NCI-H1436 (cell line): ENCODE data around the gene KCNJ11.

Source experiments
- DNase-seq: peaks from one replicate; lab custom pipeline; 2025; lab: John Stamatoyannopoulos, UW

KCNJ11 gene

DNA sequence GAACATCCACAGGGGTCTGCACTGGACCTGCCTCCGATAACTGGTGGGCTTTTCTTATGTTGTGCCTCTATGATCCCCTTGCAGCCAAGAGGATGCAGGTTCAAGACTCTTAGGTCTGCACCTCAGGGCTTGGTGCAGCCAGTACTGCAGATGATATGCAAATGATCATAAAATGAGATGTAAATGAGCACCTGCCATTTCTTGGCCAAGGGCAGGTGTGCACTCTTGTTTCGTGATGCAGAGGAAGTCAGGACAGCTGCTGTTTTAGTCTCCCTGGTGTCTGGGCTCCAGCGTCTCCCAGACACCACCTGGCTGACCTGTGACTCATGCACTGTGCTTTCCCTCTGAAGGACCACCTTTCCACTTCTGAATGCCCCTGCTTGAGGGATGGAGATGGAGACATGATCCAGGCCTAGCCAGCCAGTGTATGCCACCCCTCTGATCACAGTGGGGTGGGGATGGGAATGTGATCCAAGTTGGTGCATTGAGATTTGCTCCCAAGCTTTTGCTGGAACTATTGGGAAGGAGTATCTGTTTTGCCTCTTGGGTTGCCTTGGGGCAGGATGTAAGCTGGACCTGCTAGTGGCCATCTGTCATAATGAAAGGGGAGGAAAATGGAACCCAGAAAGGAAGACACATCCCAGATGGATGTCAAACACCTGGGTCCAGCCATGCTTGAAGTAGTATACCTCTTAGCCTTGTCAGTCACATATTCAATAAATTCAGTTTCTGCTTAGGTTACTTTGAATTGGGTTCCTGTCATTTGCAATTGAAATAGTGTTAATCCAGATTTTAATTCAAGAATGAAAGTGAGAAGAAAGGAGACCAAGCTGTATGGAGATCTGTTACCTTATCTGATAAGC, 3.3 kb upstream of the KCNJ11 start:
- peak; percentile 47 for DNase-seq

DNA sequence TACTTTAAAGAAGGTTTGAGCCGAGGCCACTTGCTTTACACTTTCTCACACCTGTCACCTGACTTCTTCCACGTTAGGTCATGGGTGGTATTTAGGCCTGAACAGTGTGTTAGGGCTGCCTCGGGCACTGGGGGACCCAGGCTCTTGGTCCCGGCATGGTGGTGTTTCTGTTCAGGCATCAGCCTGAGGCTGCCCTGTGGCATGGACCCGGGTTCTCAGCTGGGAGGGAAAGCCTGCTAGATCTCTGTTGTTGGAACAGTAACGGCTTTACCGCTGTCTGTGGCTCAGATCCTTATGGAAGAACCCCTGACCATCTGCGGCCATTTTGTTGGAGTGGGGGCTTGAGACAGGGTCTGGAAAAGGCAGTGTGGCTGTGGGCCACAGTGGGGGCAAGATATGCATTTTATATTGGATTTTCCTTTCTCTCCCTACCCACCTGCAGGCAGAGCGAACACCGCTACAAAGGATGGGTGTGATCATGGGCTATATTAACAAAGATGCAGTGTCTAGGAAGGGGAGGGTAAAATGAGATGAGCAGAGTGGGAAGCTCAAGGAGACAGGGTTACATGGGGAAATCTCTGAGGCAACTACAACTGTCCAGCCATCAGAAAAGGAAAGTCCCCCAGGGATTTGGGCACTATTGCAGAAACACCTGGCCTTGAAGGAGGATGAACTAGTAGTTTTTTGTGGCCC, 1.6 kb upstream of the KCNJ11 start:
- DNase-seq: no peak

DNA sequence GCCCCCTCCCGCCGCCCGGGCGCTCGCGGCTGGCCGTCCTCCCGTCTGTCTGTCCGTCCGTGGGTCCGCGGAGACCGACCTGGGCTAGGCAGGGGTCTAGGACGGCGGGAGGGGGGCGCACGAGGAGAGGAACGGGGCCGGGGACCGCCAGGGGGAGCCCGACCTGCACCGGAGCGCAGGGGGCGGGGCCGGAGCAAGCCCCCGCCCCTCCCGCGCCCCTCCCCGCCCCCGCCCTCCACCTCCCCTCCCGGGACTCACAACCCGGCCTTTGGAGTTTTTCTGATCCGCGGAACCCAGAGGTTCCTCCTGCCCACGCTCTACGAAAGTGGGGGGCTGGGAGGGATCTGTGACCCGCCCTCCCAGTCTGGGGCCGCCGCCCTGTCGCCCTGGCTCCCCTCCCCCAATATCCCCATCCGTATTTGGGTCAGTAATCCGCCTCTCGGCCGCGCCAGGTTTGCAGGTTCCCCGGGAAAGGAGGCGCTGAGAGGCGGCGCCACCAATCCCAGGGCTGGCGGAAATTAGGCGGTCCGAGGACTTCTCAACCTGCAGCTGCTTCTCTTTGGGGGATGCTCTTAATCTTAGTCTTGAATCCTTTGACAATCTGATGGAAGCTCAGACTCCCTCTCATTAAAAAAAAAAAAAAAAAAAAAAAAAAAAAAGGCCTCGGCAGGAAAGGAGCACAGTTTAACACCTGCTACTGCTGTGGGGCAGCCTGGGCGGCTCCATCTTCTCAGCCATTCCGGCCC, 925 bp upstream of the KCNJ11 start:
- DNase-seq: peak; percentile 90

DNA sequence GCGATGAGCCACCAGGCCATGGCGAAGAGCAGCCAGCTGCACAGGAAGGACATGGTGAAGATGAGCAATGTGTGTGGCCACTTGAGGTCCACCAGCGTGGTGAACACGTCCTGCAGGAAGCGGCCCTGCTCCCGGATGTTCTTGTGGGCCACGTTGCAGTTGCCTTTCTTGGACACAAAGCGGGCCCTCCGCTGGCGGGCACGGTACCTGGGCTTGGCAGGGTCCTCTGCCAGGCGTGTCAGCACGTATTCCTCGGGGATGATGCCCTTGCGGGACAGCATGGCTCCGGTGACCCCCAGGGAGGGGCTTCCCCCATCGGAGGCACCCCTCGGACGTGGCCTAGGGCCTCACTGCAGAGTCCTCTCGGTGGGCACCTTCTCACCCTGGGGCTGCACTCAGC, 648 bp downstream of the KCNJ11 start:
- DNase-seq: no peak

DNA sequence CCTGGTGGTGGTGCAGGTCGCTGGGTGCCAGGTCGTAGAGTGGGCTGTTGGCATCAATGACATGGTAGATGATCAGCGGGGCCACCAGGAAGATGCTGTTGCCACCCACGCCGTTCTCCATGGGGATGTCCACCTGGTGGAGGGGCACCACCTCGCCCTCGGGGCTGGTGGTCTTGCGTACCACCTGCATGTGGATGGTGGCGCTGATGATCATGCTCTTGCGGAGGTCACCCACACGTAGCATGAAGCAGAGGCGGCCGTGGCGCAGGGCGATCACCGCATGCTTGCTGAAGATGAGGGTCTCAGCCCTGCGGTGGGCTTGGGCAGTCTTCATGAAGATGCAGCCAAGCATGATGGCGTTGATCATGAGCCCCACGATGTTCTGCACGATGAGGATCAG, 1.2 kb downstream of the KCNJ11 start:
- DNase-seq: no peak

DNA sequence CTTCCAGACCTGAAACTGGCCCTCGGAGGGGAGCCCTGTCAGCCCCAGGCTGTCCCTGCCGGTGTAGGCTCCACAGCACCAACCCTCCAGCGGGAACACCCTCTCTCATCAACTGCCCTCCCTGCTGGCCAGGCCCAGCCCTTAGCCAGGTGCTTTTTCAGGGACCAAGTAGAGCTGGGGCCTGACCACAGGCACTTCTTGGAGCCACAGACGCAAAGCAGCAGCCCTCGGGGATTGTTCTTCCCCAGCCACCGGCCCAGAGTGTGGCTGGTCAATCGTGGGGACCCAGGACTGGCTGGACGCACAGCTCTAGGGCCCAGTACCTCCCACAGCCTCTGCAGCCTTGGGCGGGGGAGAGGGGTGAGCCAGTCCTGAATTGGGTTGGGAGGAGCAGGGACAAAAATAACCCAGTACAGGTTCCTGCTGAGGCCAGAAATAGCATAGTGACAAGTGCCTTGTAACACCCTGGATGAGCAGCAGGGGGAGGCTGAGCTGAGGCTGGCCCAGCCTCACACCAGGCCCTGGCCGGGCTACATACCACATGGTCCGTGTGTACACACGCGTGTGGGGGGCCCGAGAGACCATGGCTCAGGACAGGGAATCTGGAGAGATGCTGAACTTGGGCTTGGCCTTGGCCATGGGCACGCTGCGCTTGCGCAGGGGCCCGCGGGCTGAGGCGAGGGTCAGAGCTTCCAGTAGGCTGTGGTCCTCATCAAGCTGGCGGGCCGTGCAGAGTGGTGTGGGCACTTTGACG, 2.0 kb downstream of the KCNJ11 start:
- DNase-seq: no peak

DNA sequence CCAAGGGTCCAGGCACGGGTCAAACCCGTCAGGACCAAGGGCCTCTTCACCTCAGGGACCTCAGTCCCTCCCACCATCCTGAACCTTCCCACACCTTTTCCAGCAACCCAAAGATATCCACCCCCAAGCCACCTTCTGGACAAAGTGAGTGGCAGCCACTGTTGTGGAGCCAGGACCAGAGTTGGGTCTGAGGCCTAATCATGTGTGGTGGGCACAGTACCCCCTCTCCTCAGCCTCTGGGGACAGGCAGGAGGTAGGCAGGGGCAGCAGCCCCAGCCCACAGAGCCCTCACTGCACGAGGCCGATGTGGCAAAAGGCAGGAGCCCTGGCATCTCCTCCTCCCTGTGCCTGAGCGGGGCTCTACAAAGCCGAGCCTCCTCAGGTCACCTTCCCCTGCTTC, 2.5 kb downstream of the KCNJ11 start:
- no peak for DNase-seq

DNA sequence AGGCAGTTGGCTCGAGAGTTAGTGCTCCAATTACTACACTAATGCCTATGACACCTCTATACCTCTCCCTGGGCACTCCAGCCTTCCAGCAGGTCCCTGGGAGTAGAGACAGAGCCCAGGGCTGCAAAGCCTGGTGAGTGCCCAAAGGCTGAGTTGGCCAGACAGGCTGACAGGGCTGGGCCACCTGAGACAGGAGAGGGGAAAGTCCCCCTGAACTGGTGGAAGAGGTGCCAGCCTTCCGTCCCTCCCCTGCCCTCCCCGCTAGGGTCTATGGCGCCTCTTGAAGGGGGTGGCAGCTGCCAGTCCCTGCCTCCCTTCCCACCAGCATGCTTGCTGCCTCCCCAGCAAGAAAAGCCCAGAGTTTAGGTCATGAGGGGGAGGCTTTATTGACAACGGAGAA, 3.0 kb downstream of the KCNJ11 start:
- no peak for DNase-seq

DNA sequence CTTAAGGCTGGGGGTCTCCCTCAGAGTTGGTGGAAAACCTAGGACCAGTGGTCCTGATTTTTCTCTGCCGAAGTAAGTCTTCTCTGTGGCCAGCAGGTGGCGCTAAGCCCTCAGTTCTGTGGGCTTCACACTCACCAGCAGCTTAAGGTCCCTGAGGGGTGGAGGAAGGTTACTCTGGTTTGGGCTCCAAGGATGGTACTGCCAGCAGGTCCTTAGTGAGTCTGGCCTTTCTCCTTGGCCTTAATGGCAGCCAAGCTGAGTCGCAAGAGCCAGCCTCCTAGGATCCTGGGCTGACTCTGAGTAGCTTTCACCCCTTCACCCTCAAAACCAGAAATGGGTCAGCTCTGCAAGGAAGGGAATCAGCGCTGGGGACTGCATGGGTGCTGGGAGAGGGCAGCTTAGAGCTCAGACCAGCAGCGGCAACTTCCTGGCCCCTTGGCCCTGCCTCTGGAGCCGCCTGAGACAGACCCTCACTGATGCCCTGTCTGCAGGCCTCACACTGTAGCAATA, 4.4 kb downstream of the KCNJ11 start:
- DNase-seq: peak; percentile 81

DNA sequence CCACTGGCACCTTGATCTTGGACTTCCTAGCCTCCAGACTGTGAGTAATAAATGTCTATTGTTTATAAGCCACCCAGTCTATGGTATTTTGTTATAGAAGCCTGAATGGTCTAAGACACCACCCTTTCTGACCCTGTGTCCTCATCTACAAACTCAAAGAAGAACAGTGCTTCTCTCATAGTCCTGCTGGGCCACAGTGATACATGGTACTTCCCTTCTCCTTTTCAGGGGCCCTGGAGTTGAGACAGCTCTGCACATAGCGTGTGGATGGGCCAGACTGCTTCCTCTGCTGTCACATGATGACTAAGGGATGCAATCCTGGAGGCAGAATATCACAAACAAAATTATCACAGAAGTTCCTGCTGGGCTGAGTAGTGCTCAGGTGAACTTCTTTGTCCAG, 5.0 kb downstream of the KCNJ11 start:
- DNase-seq: no peak

DNA sequence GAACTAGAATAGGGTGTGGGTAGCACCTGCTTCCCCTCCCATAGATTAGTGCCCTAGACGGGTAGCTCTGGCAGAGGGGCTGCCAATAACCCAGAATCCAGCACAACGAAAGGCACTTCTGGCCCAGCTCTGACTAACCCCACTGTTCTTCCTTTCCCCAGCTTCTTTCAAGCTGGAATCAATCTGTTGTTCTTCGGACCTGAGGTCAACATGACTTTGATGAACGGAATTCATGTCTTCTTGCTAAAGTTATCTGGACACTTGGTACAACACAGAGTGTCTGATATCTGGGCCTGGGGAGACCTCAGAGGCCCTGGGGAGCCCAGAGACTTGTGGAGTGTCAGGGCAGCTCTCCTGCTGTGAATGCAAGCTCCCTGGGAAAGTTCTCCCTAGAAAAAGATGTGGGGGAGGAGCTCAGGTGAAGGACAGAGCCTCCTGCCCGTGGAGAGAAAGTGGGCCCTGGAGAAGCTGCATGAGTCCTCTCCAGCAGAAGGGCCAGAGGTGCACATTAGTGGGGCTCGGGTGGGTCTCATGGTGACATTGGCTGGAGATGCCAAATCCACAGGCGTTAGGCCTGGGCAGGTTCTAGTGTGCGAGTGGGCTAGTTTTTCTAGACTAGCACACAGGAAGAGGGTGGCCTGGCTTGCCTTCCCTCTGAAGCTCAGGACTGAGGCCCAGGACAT, 6.3 kb downstream of the KCNJ11 start:
- DNase-seq: no peak

DNA sequence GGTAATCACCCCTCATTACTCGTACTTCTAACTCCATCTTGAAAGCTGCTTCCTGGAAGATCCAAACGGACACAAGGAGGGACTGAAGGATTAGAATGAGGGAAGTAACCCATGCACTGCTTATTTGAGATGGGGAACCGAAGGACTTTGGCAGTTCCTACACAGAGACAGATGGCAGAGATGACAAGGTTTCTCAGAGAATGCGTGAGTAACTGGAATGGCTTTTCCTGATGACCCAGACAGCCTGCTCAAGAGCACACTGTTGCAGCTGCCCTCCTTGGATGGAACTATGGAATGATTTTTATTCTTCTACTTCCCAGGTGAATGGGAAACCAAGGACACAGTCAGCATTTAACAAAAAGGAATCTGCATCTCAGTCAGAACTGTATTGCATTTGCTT, 7.3 kb downstream of the KCNJ11 start:
- DNase-seq: no peak

DNA sequence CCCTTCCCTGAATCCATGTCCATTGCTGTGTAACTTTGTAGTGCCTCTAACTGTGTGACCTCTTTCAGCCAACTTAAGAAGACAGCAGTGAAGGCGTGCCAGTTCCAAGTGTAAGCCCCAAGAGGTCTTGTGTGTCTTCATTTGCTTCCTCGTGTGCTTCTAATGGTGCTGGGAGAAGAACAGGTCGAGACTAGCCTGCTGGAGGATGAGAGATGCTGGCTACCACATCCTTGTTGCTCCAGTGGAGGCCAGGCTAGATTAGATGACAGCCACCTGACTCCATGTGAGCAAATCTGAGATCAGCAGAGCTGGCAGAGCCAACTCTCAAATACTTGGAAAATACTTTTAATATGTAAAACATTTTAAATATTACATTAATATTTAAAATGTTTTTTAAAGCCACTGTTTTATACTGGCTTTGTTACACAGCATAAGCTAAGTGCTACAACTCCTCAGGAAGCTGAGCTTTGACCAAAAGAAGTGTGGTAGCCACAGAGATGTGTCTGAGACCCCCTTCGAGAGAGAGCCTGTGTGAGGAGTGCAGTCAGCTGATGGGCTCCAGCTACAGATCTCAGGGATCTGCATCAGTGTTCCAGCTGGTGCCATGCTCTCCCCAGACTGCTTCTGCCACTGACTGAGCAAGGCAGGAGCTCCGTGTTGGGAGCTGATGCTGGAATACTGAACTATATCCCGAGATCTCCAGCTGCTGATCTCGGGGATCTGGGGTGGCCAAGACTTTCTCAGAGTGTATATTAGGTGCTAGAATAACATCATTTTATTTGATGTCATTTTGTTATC, 8.9 kb downstream of the KCNJ11 start:
- DNase-seq: no peak

DNA sequence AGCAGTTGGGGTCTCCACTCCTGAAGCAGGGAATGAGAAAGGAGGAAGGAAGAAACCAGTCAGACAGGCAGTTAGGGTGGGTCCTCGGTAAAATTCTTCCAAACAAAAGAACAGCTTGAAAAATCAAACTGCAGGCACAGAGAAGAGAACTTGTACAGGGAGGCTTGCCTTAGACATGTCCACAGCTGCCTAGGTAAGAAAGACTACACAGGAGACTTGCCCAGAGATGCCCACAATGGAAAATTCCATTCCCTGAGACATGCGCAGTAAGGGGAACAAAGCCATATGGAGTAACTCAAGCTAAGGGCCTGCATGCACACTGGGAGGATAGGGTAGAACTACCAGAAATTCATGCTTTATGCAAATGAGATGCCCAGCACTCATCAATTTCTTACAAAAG, 9.8 kb downstream of the KCNJ11 start:
- no peak for DNase-seq

DNA sequence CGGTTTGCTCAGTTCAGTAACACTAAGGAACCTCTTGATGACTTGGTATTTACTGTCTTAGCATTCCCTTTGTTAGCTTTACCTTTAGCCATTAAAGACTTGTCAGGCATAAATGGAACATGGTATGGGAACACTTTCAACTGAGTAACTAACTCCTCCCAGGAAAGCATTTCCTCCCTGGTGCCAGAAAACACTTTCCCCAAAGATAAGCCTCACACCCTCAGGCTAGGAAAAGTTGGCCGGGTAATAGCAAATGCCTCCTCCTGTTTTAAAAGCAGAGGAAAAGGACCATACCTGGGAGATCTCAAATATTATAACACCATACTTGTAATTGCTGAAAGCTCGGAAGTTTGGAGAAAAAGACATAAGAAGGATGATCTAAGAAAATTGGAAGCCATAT, 12.0 kb downstream of the KCNJ11 start:
- no peak for DNase-seq

DNA sequence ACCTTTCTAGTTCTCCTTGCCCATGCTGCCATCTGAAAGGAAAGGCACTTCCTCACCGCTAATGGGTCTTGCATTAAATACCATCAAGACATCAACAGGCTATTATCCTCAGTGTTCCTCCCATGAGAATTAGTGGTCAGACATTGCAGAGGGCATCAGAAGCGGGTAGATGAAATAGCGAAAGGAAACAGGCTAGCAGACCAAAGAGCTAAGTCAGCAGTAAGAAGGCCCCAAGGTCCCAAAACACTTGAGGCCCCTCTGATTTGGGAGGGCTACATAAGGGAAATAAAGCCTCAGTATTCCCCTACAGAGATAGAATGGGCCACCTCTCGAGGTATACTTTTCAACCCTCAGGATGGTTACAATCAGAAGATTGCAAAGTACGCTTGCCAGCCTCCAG, 12.9 kb downstream of the KCNJ11 start:
- DNase-seq: no peak

DNA sequence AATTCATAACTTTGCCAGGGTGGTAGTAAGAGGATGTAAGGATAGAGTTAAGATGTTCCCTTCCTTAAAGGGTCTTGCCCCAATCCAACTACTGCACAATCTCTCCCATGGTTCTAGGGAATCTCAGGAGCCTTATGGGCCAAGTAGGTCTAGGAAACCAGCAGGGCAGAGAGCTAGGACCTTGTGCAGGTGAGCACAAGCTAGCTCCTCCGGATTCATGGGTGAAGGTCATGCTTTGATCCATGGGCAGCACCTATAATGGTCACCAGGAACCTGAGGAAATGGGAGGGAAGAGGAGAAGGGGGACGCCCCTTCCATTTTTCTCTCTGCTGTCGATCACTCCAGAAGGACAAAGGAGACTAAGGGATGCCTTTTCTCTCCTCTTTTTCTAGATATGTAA, 16.8 kb downstream of the KCNJ11 start:
- no peak for DNase-seq

DNA sequence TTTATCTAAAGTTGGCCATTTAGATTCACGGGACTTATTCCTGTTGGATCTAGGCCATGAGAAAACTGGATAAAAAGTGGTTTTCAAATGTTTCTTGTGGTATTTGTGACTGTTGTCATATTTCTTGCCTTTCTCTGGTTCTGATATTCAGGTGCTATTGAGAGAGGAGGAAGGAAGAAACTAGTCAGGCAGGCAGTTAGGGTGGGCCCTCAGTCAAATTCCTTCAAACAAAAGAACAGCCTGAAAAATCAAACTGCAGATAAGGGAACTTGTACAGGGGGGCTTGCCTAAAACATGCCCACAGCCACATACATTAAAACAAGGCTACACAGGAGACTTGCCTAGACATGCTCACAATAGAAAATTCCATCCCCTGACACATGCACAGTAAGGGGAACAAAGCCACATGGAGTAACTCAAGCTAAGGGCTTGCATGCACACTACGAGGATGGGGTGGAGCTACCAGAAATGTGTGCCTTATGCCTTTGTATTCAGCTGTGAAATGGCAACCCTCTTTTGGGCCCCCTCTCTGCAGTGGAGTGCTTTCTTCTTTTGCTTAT, 18.7 kb downstream of the KCNJ11 start:
- DNase-seq: no peak

DNA sequence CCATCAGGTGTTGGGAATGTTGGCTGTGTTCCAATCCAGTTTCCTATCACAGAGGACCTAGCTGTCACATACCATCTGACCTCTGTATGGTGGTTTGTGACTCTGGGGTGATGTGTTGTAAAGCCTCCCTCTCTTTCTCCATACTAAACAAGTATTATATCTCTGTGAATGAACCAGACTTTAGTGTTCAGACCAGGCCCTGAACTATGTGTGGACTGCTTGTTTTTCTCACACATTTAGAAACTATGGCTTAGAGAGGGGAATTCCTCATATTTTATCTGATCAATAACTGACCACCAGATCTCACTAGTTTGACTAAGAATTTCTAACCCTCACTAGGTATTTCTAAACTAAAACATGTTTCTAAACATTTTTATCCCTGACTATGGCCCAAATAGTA, 19.4 kb downstream of the KCNJ11 start:
- no peak for DNase-seq

DNA sequence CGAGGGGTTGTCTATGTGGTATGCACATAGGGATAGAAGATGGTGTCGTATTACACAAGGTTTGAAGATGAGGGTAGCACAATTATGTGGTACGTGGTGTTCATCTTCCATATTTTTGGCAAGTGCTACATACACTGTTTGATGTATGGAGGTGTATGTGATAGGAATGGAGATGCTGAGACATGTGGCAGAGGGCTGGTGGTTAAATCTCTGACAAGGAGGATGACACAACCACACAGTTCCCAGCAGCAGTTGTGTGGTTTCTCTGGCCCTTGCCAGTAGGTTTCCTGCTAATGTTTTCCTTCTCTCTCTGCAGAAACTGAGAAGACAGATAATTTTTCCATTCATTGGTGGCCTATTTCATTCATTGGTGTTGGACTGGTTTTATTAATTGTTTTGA, 19.9 kb downstream of the KCNJ11 start:
- no peak for DNase-seq
